Fibroblast of pulmonary artery (primary cell): Measurements from ENCODE around the gene MYPOP.
A peak's percentile ranks its signal among the peaks of the same experiment; 100 is the strongest.

ENCODE experiments used
- DNase-seq: peaks from one replicate; pipeline ENCODE4 v3.0.0-alpha.2; 2010; ENCODE audit warnings: low read depth
- H3K4me3 ChIP-seq: replicated peaks from 2 replicates; pipeline ENCODE4 v1.5.1; 2011; ENCODE audit warnings: low read depth, mild to moderate bottlenecking, control low read depth, low read length, moderate library complexity
- TF ChIP-seq, protein P1 (sequence below): IDR thresholded peaks from 2 replicates; pipeline ENCODE4 v1.5.1; 2011; ENCODE audit warnings: mild to moderate bottlenecking, control low read depth, low read length, inconsistent platforms; ENCODE audit errors: missing control alignments

Gene MYPOP

DNA sequence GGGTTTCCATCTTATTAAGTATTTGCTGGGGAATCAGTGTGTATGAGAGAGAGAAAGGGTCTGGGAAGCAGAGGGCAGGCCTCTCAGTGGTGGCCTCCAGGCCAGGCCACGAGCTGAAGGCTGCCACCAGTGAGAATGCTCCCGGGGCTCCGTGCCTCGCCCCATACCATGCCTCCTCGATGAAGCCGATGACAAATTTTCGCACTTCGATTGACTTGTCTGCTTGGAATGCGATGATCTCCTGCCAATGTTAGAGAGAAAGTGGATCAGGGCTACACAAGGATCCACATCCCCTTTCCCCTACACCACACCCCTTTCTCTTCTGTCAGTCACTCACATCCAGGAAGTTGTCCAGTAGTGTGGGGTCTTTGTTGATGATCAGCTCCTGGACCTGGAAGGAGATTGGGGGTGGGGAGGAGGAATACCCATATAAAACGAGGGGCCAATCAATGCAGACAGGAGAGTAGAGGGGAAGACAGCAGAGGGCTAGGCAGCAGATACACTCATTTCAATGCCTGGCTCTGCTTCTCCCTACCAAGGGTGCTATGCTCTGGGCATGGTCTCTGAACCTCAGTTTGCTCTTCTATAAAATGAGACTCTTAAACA lies 50.2 kb downstream of the MYPOP start:
- no peak overlapping the region for H3K4me3 ChIP-seq
- TF ChIP-seq, protein P1, sequence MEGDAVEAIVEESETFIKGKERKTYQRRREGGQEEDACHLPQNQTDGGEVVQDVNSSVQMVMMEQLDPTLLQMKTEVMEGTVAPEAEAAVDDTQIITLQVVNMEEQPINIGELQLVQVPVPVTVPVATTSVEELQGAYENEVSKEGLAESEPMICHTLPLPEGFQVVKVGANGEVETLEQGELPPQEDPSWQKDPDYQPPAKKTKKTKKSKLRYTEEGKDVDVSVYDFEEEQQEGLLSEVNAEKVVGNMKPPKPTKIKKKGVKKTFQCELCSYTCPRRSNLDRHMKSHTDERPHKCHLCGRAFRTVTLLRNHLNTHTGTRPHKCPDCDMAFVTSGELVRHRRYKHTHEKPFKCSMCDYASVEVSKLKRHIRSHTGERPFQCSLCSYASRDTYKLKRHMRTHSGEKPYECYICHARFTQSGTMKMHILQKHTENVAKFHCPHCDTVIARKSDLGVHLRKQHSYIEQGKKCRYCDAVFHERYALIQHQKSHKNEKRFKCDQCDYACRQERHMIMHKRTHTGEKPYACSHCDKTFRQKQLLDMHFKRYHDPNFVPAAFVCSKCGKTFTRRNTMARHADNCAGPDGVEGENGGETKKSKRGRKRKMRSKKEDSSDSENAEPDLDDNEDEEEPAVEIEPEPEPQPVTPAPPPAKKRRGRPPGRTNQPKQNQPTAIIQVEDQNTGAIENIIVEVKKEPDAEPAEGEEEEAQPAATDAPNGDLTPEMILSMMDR: no peak
- DNase-seq: no peak

DNA sequence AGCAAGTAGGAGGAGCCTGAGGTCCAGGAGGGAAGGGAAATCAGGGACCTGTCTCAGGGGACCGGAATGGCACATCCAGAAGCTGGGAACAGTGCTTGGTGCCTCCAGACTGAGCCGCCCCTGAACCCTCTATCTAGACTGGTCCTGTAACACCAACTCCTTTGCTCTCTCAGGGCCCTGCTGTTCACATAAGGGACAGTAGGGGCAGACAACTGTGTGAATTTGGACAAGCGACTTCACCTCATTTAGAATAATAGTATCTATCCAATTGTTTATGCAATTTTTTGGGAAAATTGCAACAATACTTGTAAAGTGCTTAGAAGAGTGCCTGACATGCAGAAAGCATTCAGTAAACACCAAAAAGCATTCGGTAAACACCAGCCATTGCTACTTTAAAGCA lies 53.5 kb downstream of the MYPOP start:
- DNase-seq: peak; percentile 9
- H3K4me3 ChIP-seq: no peak overlapping the region
- TF ChIP-seq, protein P1: peak; percentile 39

- TF ChIP-seq, protein P1: no peak
- H3K4me3 ChIP-seq: no peak overlapping the region
- no peak for DNase-seq
These were observed 54.8 kb downstream of the MYPOP start for GRCh38 chr19:45847663-45848062.

DNA sequence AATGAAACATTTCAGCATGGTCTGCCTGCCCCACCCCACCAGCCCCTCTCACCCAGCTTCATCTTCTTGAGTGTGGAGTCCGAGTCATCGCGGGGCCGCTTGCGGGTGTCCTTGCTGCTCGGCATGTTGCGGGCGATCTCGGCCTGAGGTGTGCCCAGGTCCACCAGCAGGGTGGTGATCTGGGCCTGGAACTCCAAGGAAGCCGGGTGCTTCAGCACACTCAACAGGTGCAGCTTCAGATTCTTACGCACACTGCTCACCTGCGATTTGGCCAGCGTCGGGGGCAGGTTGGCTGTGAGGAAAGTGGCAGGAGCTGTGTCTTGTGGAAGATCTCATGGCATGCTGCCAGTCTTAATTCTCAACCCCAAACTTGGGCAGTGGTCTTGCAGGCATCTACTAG lies 60.2 kb downstream of the MYPOP start:
- no peak for DNase-seq
- TF ChIP-seq, protein P1: no peak

More for the DNA sequence above, 60.2 kb downstream of the MYPOP start:
- no peak overlapping the region for H3K4me3 ChIP-seq
